Measurements from ENCODE around the gene POU2F3. TPM values are rescaled to one million over a fixed set of nuclear protein-coding genes. Genes with fewer than 3 reads are reported as not detected.

POU2F3 gene
- total RNA-seq, 1 experiment from 2014 or later, result 2.6 TPM

DNA sequence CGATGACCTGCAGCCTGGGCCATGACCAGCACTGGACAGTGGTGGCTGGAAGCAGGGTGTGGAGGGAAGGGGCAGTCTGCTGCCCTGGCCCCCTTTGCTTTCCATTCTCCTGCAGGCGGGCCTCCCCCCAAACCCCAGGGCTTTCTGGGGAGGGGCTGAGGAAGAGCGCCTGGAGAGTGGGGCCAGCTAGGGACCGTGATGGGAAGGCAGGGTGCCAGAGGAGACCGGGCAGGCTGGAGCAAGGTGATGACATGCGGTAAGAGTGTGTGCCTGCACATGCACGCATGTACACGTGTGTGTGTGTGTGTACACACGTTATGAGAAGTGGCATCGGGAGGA, 21.3 kb upstream of the POU2F3 start:
- no peak overlapping the region for H3K4me3 Mint-ChIP-seq (ENCODE audit: low read depth, unreplicated experiment)
- intact Hi-C loops (cut with micrococcal nuclease; ENCODE audit: unreplicated experiment), result no loop called here
- TF ChIP-seq, protein P1, sequence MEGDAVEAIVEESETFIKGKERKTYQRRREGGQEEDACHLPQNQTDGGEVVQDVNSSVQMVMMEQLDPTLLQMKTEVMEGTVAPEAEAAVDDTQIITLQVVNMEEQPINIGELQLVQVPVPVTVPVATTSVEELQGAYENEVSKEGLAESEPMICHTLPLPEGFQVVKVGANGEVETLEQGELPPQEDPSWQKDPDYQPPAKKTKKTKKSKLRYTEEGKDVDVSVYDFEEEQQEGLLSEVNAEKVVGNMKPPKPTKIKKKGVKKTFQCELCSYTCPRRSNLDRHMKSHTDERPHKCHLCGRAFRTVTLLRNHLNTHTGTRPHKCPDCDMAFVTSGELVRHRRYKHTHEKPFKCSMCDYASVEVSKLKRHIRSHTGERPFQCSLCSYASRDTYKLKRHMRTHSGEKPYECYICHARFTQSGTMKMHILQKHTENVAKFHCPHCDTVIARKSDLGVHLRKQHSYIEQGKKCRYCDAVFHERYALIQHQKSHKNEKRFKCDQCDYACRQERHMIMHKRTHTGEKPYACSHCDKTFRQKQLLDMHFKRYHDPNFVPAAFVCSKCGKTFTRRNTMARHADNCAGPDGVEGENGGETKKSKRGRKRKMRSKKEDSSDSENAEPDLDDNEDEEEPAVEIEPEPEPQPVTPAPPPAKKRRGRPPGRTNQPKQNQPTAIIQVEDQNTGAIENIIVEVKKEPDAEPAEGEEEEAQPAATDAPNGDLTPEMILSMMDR (IDR thresholded peaks at IDR 0.05; ENCODE audit: unreplicated experiment), result no peak
- H3K27me3 Mint-ChIP-seq (ENCODE audit: unreplicated experiment), result no peaks in the 10 kb centered on the region
- CTCF ChIA-PET, result no interaction called here
- DNase-seq, result no peak
- peaks cover 9% of the 10 kb centered on the region for H3K4me1 Mint-ChIP-seq (ENCODE audit: low read depth, unreplicated experiment)
- BruUV-seq (replicated peaks), result no TSS peak
- no peaks in the 10 kb centered on the region for H3K9me3 Mint-ChIP-seq (ENCODE audit: low read depth, unreplicated experiment)
- no peaks in the 10 kb centered on the region for H3K36me3 Mint-ChIP-seq (ENCODE audit: insufficient read depth, unreplicated experiment)
- H3K27ac Mint-ChIP-seq (ENCODE audit: unreplicated experiment), result no peak overlapping the region

DNA sequence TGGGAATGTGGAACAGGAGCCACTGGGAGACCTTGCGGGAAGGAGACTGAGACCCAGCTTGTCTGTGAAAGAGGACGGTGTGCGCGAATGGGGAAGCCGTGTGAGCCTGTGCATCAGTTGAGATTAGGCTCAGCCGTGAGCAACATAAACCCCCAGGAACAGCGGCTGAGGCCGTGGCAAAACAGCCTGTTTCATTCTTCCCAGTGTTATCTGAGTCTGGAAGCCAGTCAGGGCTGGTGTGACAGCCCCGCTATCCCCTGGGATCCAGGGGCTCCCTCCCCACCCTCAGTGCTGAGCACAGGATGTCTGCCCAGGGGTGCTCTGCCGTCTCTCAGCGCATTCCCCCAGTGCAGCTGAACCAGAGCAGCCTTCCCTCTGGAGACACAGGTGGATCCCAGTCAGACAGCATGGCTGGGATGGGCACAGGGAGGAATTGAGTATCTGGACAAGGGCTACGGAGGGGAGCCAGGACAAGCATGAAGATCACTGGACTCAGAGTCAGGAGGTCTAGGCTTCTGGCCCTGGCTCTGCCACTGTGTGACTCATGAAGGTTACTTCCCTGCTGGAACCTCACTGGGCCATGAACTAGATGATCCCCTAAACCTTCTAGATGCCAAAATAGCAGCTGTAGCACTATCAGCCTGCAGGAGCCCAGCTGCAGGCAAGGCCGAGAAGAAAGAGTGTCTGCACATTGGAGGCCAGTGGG, 20.6 kb upstream of the POU2F3 start:
- no peaks in the 10 kb centered on the region for H3K27me3 Mint-ChIP-seq (ENCODE audit: unreplicated experiment)
- no peaks in the 10 kb centered on the region for H3K36me3 Mint-ChIP-seq (ENCODE audit: insufficient read depth, unreplicated experiment)
- intact Hi-C loops (cut with micrococcal nuclease; ENCODE audit: unreplicated experiment), result no loop called here
- H3K4me3 Mint-ChIP-seq (ENCODE audit: low read depth, unreplicated experiment), result no peak overlapping the region
- CTCF ChIA-PET, result no interaction called here
- BruUV-seq (replicated peaks), result no TSS peak
- peaks cover 9% of the 10 kb centered on the region for H3K4me1 Mint-ChIP-seq (ENCODE audit: low read depth, unreplicated experiment)
- TF ChIP-seq, protein P1 (IDR thresholded peaks at IDR 0.05; ENCODE audit: unreplicated experiment), result no peak
- no peak overlapping the region for H3K27ac Mint-ChIP-seq (ENCODE audit: unreplicated experiment)
- no peak for DNase-seq
- H3K9me3 Mint-ChIP-seq (ENCODE audit: low read depth, unreplicated experiment), result no peaks in the 10 kb centered on the region

DNA sequence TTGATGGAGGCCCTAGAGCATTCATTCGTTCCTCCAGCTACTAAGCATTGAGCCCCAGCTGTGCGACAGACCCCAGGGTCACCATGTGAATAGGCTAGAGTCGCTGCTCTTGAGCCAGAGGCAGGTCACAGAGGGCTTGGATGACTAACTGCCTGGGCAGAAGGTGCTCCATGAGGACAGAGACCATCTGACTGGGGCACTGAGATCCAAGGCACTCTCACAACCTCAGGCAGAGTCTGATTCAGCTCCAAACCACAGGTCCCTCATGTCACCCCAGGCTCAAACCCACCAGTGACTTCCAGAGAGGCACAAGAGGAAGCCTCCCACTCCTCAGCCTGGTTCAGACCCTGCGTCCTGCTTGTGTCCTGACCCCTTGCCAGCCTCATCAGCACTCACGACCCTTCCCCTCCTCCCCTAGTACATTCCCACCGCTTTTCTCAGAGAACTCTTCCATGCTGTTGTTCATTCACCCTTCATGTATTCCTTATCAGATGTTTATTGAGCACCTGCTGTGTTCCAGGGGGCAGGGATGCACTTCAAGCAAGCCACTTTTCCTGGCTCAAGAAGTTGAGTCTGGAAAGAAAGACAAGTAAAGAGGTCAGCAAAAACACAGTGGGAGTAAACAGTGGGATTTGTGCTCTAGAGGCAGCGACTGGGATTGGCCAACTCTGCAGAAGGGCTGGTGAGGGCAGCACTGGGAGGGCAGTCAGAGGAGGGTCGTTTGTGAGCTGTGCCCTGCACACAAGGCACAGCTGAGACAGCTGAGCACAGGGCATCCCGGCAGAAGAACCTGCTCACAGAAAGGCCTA, 19.8 kb upstream of the POU2F3 start:
- peaks cover 9% of the 10 kb centered on the region for H3K4me1 Mint-ChIP-seq (ENCODE audit: low read depth, unreplicated experiment)

GRCh38 chr11:120220747-120221037, 19.2 kb upstream of the POU2F3 start:
- DNase-seq, result no peak
- TF ChIP-seq, protein P1 (IDR thresholded peaks at IDR 0.05; ENCODE audit: unreplicated experiment), result no peak
- intact Hi-C loops (cut with micrococcal nuclease; ENCODE audit: unreplicated experiment), result no loop called here
- Mint-ChIP-seq H3K9me3 (ENCODE audit: low read depth, unreplicated experiment) (no peaks in the 10 kb centered on the region), H3K4me3 (ENCODE audit: low read depth, unreplicated experiment) (no peak overlapping the region), H3K27me3 (ENCODE audit: unreplicated experiment) (no peaks in the 10 kb centered on the region), H3K4me1 (ENCODE audit: low read depth, unreplicated experiment) (peaks cover 4% of the 10 kb centered on the region), H3K36me3 (ENCODE audit: insufficient read depth, unreplicated experiment) (no peaks in the 10 kb centered on the region), H3K27ac (ENCODE audit: unreplicated experiment) (no peak overlapping the region)
- BruUV-seq (replicated peaks), result no TSS peak
- CTCF ChIA-PET, result no interaction called here

More for the DNA sequence above, 19.8 kb upstream of the POU2F3 start:
- no TSS peak for BruUV-seq (replicated peaks)
- TF ChIP-seq, protein P1 (IDR thresholded peaks at IDR 0.05; ENCODE audit: unreplicated experiment), result no peak
- CTCF ChIA-PET, result no interaction called here
- Mint-ChIP-seq H3K27me3 (ENCODE audit: unreplicated experiment) (no peaks in the 10 kb centered on the region), H3K36me3 (ENCODE audit: insufficient read depth, unreplicated experiment) (no peaks in the 10 kb centered on the region), H3K9me3 (ENCODE audit: low read depth, unreplicated experiment) (no peaks in the 10 kb centered on the region), H3K27ac (ENCODE audit: unreplicated experiment) (no peak overlapping the region), H3K4me3 (ENCODE audit: low read depth, unreplicated experiment) (no peak overlapping the region)
- intact Hi-C loops (cut with micrococcal nuclease; ENCODE audit: unreplicated experiment), result no loop called here
- no peak for DNase-seq

All from Calu3 (cell line).